Panc1 (cell line): ENCODE data around the gene KLHL4. TPM values are rescaled to one million over a fixed set of nuclear protein-coding genes. Genes with fewer than 3 reads are reported as not detected.

Experiments
- ATAC-seq: fragments of 200-7000 bp; cut with Tn5 transposase; 2 replicates; pipeline ENCODE4 v1.9.1; 2020; ENCODE audit warnings: mild to moderate bottlenecking, moderate library complexity
- BruUV-seq: library from RNA; stranded (reverse); fragments of 400-500 nt; replicated peaks from 2 replicates; lab custom pipeline; 2021; lab: Mats Ljungman, UMichigan
- CTCF ChIA-PET: fragments of 300-600 bp; sonication (Branson Sonifier 250); formaldehyde crosslinking; loops from one replicate; lab custom pipeline; 2022; ENCODE audit warnings: antibody characterized with exemption; lab: Charles Lee
- POLR2A ChIA-PET: fragments of 300-600 bp; sonication (Branson Sonifier 250); formaldehyde crosslinking; loops from one replicate; lab custom pipeline; 2022; ENCODE audit warnings: antibody characterized with exemption; lab: Charles Lee
- DNase-seq: peaks from one replicate; pipeline ENCODE4 v3.0.0-alpha.2; 2010; ENCODE audit warnings: low read depth, low spot score
- H3K27ac ChIP-seq: 2 replicates; pipeline ENCODE4 v1.5.1; 2011; ENCODE audit warnings: mild to moderate bottlenecking, low read length, inconsistent platforms
- H3K27me3 ChIP-seq: fragments of 200-500 bp; sonication (Bioruptor generic); 2 replicates; pipeline ENCODE4 v1.6.0; 2014; ENCODE audit warnings: low read length, inconsistent platforms; ENCODE audit not compliant: control insufficient read depth, insufficient read depth
- H3K36me3 ChIP-seq: fragments of 200-500 bp; sonication (Bioruptor generic); 2 replicates; pipeline ENCODE4 v1.5.1; 2014; ENCODE audit warnings: inconsistent platforms, mild to moderate bottlenecking, low read length, moderate library complexity; ENCODE audit not compliant: control insufficient read depth, insufficient read depth
- H3K4me1 ChIP-seq: 2 replicates; pipeline ENCODE4 v1.5.1; 2011; ENCODE audit warnings: inconsistent platforms, mild to moderate bottlenecking, low read length, moderate library complexity; ENCODE audit not compliant: control insufficient read depth, insufficient read depth
- H3K4me3 ChIP-seq, 2 experiments: 2 replicates each; pipeline ENCODE4 v1.5.1; 2011 to 2012; ENCODE audit warnings: low read depth in 2 of 2, low read length in 2 of 2, mild to moderate bottlenecking in 2 of 2, inconsistent platforms in 1 of 2, moderate library complexity in 1 of 2
- H3K9me3 ChIP-seq: fragments of 200-500 bp; sonication (Bioruptor generic); 2 replicates; pipeline ENCODE4 v1.5.1; 2014; ENCODE audit warnings: low read depth, mild to moderate bottlenecking, inconsistent platforms, low read length, moderate library complexity; ENCODE audit not compliant: control insufficient read depth, insufficient read depth
- CTCF ChIP-seq: fragments of 450-650 bp; IDR thresholded peaks from 2 replicates; pipeline ENCODE4 v1.5.1; 2017; ENCODE audit warnings: mild to moderate bottlenecking
- POLR2AphosphoS5 ChIP-seq: IDR thresholded peaks from 2 replicates; pipeline ENCODE4 v1.6.1; 2012; ENCODE audit warnings: mild to moderate bottlenecking, low read depth, low read length, moderate library complexity
- SIN3A ChIP-seq: IDR thresholded peaks from 2 replicates; pipeline ENCODE4 v1.6.1; 2012; ENCODE audit warnings: low read depth, mild to moderate bottlenecking, low read length, moderate library complexity, borderline replicate concordance; ENCODE audit not compliant: insufficient read depth
- TCF7L2 ChIP-seq: IDR thresholded peaks from 2 replicates; pipeline ENCODE4 v1.6.1; 2011; ENCODE audit warnings: mild to moderate bottlenecking, low read depth, low read length, inconsistent platforms
- in situ Hi-C: cut with HindIII; loops from 2 replicates; pipeline ENCODE4 v1.10.0; 2016; ENCODE audit warnings: low sequenced_read_pairs, low pct_unique_long_range_greater_than_20kb
- intact Hi-C: fragments of 100-400 bp; cut with micrococcal nuclease; formaldehyde crosslinking; loops from one replicate; pipeline ENCODE4 v1.10.0; 2022; ENCODE audit not compliant: unreplicated experiment
- total RNA-seq: library from RNA; stranded (reverse); gene quantifications from one replicate; pipeline ENCODE4 v1.2.1, GENCODE V29; 2021; ENCODE audit not compliant: unreplicated experiment
- TF ChIP-seq, protein P1 (sequence below), 2 experiments: IDR thresholded peaks; 2 replicates each; pipeline ENCODE4 v1.6.1; 2011 to 2012; ENCODE audit warnings: low read depth in 2 of 2, control low read depth in 1 of 2, low read length in 1 of 2, mild to moderate bottlenecking in 1 of 2, moderate library complexity in 1 of 2; ENCODE audit not compliant: insufficient read depth in 1 of 2

Gene KLHL4
- total RNA-seq, 1 experiment from 2014 or later: 27.6 TPM

GRCh38 chrX:87528487-87528886 lies 10.9 kb downstream of the KLHL4 start:
- no TSS peak for BruUV-seq
- TF ChIP-seq CTCF (no peak), SIN3A (no peak), POLR2AphosphoS5 (no peak), TCF7L2 (no peak)
- TF ChIP-seq, protein P1, sequence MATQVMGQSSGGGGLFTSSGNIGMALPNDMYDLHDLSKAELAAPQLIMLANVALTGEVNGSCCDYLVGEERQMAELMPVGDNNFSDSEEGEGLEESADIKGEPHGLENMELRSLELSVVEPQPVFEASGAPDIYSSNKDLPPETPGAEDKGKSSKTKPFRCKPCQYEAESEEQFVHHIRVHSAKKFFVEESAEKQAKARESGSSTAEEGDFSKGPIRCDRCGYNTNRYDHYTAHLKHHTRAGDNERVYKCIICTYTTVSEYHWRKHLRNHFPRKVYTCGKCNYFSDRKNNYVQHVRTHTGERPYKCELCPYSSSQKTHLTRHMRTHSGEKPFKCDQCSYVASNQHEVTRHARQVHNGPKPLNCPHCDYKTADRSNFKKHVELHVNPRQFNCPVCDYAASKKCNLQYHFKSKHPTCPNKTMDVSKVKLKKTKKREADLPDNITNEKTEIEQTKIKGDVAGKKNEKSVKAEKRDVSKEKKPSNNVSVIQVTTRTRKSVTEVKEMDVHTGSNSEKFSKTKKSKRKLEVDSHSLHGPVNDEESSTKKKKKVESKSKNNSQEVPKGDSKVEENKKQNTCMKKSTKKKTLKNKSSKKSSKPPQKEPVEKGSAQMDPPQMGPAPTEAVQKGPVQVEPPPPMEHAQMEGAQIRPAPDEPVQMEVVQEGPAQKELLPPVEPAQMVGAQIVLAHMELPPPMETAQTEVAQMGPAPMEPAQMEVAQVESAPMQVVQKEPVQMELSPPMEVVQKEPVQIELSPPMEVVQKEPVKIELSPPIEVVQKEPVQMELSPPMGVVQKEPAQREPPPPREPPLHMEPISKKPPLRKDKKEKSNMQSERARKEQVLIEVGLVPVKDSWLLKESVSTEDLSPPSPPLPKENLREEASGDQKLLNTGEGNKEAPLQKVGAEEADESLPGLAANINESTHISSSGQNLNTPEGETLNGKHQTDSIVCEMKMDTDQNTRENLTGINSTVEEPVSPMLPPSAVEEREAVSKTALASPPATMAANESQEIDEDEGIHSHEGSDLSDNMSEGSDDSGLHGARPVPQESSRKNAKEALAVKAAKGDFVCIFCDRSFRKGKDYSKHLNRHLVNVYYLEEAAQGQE (IDR thresholded peaks at IDR 0.05; ENCODE audit: insufficient read depth in 1 of 2, low read depth in 2 of 2, low read length in 1 of 2): no peak
- DNase-seq (no peak), ATAC-seq (no peak)
- Histone ChIP-seq H3K27ac (no peak overlapping the region), H3K4me3 (no peak overlapping the region), H3K9me3 (no peaks in the 10 kb centered on the region), H3K4me1 (no peaks in the 10 kb centered on the region; the same call in 1 of the 2 replicates), H3K27me3 (no peaks in the 10 kb centered on the region), H3K36me3 (no peaks in the 10 kb centered on the region)
- intact Hi-C loops: no loop called here
- POLR2A ChIA-PET: no interaction called here
- in situ Hi-C loops: no loop called here
- CTCF ChIA-PET: interaction anchor here (0.7 kb wide), 1 partner anchor 18 kb away, joined by 3 read pairs; no protein-coding TSS in a partner anchor

GRCh38 chrX:87571964-87572363 lies 54.4 kb downstream of the KLHL4 start:
- BruUV-seq: no TSS peak
- TF ChIP-seq TCF7L2: no peak
- TF ChIP-seq, protein P1 (IDR thresholded peaks at IDR 0.05; ENCODE audit: insufficient read depth in 1 of 2, low read depth in 2 of 2, low read length in 1 of 2): no peak
- no peak for TF ChIP-seq CTCF
- TF ChIP-seq POLR2AphosphoS5: no peak; the same call in 1 of the 2 replicates
- TF ChIP-seq SIN3A: no peak
- DNase-seq (no peak), ATAC-seq (no peak)
- H3K27me3 ChIP-seq: no peaks in the 10 kb centered on the region
- ChIA-PET CTCF (no interaction called here), POLR2A (no interaction called here)
- H3K27ac ChIP-seq: peak overlapping the region; percentile 63; the same call in 1 of the 2 replicates
- H3K36me3 ChIP-seq: no peaks in the 10 kb centered on the region
- no peak overlapping the region for H3K4me3 ChIP-seq
- peaks cover 5% of the 10 kb centered on the region; the same call in 1 of the 2 replicates for H3K4me1 ChIP-seq
- intact Hi-C loops (no loop called here), in situ Hi-C loops (no loop called here)
- H3K9me3 ChIP-seq: no peaks in the 10 kb centered on the region
